Smooth muscle cell (in vitro differentiated cells): Measurements from ENCODE around the gene PPP2R2C. TPM values are rescaled to one million over a fixed set of nuclear protein-coding genes. Genes with fewer than 3 reads are reported as not detected.

Experiments
- DNase-seq: peaks from one replicate; lab custom pipeline; 2025; ENCODE audit not compliant: unreplicated experiment; lab: John Stamatoyannopoulos, UW
- H2AFZ ChIP-seq: fragments of 200-600 bp; sonication (generic); 2 replicates; pipeline ENCODE4 v1.6.0; 2016; ENCODE audit warnings: antibody characterized with exemption, low read depth, mild to moderate bottlenecking
- H3F3A ChIP-seq: fragments of 200-600 bp; sonication (generic); 2 replicates; pipeline ENCODE4 v1.6.0; 2017; ENCODE audit warnings: antibody characterized with exemption, low read depth
- H3K27ac ChIP-seq: fragments of 200-600 bp; sonication (generic); 2 replicates; pipeline ENCODE4 v1.5.1; 2016; ENCODE audit warnings: low read depth, mild to moderate bottlenecking
- H3K27me3 ChIP-seq: fragments of 200-600 bp; sonication (generic); 2 replicates; pipeline ENCODE4 v1.6.1; 2016; ENCODE audit warnings: low read depth, mild to moderate bottlenecking
- H3K36me3 ChIP-seq: fragments of 200-600 bp; sonication (generic); 2 replicates; pipeline ENCODE4 v1.5.1; 2016; ENCODE audit warnings: low read depth
- H3K4me1 ChIP-seq: fragments of 200-600 bp; sonication (generic); 2 replicates; pipeline ENCODE4 v1.5.1; 2016; ENCODE audit warnings: low read depth
- H3K4me2 ChIP-seq: fragments of 200-600 bp; sonication (generic); 2 replicates; pipeline ENCODE4 v1.6.0; 2016; ENCODE audit warnings: mild to moderate bottlenecking
- H3K4me3 ChIP-seq: fragments of 200-600 bp; sonication (generic); 2 replicates; pipeline ENCODE4 v1.5.1; 2016; ENCODE audit warnings: mild to moderate bottlenecking
- H3K79me2 ChIP-seq: fragments of 200-600 bp; sonication (generic); 2 replicates; pipeline ENCODE4 v1.6.0; 2016; ENCODE audit warnings: low read depth, mild to moderate bottlenecking
- H3K9ac ChIP-seq: fragments of 200-600 bp; sonication (generic); 2 replicates; pipeline ENCODE4 v1.6.0; 2016; ENCODE audit warnings: low read depth
- H3K9me3 ChIP-seq: fragments of 200-600 bp; sonication (generic); replicated peaks from 2 replicates; pipeline ENCODE4 v1.5.1; 2016; ENCODE audit warnings: low read depth
- H4K20me1 ChIP-seq: fragments of 200-600 bp; sonication (generic); 2 replicates; pipeline ENCODE4 v1.6.0; 2016; ENCODE audit warnings: low read depth
- CTCF ChIP-seq: fragments of 200-600 bp; sonication (generic); IDR thresholded peaks from 2 replicates; pipeline ENCODE4 v1.5.1; 2017; ENCODE audit warnings: borderline replicate concordance, mild to moderate bottlenecking, antibody characterized with exemption; ENCODE audit not compliant: insufficient read depth, poor library complexity, severe bottlenecking
- WGBS: methylation state at CpG from one replicate; pipeline ENCODE4 v1.1.7; 2016; ENCODE audit warnings: low lambda C conversion rate; 5-methylcytosine and 5-hydroxymethylcytosine counted together
- polyA plus RNA-seq: library from polyadenylated mRNA; unstranded; fragments of >200 nt; fragmentation: Nextera tagmentation; extraction: Ambion mirVana; gene quantifications from 2 replicates; pipeline ENCODE4 v1.2.1, GENCODE V29; 2016
- total RNA-seq: library from RNA; depleted of rRNA; stranded (reverse); fragments of >200 nt; gene quantifications from 2 replicates; pipeline ENCODE4 v1.2.3, GENCODE V29; 2014

PPP2R2C gene
- total and polyA plus RNA-seq, 2 experiments from 2014 or later = 0.54 to 1.8 TPM

- Histone ChIP-seq H4K20me1 (no peaks in the 10 kb centered on the region), H3K27ac (no peak overlapping the region), H2AFZ (no peak overlapping the region), H3K27me3 (no peaks in the 10 kb centered on the region), H3K4me3 (no peak overlapping the region), H3K36me3 (no peaks in the 10 kb centered on the region), H3K4me1 (no peaks in the 10 kb centered on the region), H3K9me3 (no peaks in the 10 kb centered on the region), H3K4me2 (no peak overlapping the region), H3F3A (no peaks in the 10 kb centered on the region), H3K79me2 (no peaks in the 10 kb centered on the region), H3K9ac (no peak overlapping the region)
- DNase-seq = no peak
- TF ChIP-seq CTCF = no peak
These were observed 18.8 kb upstream of the PPP2R2C start for GRCh38 chr4:6491235-6491634.

- H3K4me1 ChIP-seq = no peaks in the 10 kb centered on the region
- no peaks in the 10 kb centered on the region for H3F3A ChIP-seq
- H2AFZ ChIP-seq = no peak overlapping the region
- 84% methylated on average over 4 of the region's 4 CpGs for WGBS
- no peaks in the 10 kb centered on the region for H4K20me1 ChIP-seq
- H3K4me3 ChIP-seq = no peak overlapping the region
- no peak for TF ChIP-seq CTCF
- no peaks in the 10 kb centered on the region for H3K9me3 ChIP-seq
- no peak overlapping the region for H3K27ac ChIP-seq
- no peaks in the 10 kb centered on the region for H3K27me3 ChIP-seq
- no peak for DNase-seq
- H3K4me2 ChIP-seq = no peak overlapping the region
- no peak overlapping the region for H3K9ac ChIP-seq
- H3K79me2 ChIP-seq = no peaks in the 10 kb centered on the region
- no peaks in the 10 kb centered on the region for H3K36me3 ChIP-seq
These were observed 17.5 kb upstream of the PPP2R2C start for GRCh38 chr4:6489927-6490326.

- Histone ChIP-seq H3K4me2 (no peak overlapping the region), H2AFZ (no peak overlapping the region), H3K79me2 (no peaks in the 10 kb centered on the region), H3K9ac (no peak overlapping the region), H4K20me1 (no peaks in the 10 kb centered on the region), H3K9me3 (no peaks in the 10 kb centered on the region), H3K27me3 (no peaks in the 10 kb centered on the region), H3K4me3 (no peak overlapping the region), H3F3A (no peaks in the 10 kb centered on the region), H3K4me1 (no peaks in the 10 kb centered on the region), H3K27ac (no peak overlapping the region), H3K36me3 (no peaks in the 10 kb centered on the region)
- no peak for TF ChIP-seq CTCF
- 77% methylated on average over 2 of the region's 2 CpGs for WGBS
- DNase-seq = no peak
These were observed 15.1 kb upstream of the PPP2R2C start for GRCh38 chr4:6487466-6487865.

GRCh38 chr4:6480534-6481088 is 8.2 kb upstream of the PPP2R2C start:
- H3K4me2 ChIP-seq = no peak overlapping the region
- H3K9me3 ChIP-seq = no peaks in the 10 kb centered on the region
- H3K79me2 ChIP-seq = no peaks in the 10 kb centered on the region
- no peak overlapping the region for H3K9ac ChIP-seq
- H3K27me3 ChIP-seq = peaks cover 3% of the 10 kb centered on the region
- no peak overlapping the region for H3K27ac ChIP-seq
- no peaks in the 10 kb centered on the region for H3K36me3 ChIP-seq
- DNase-seq = no peak
- no peak overlapping the region for H3K4me3 ChIP-seq
- WGBS = 68% methylated on average over 4 of the region's 4 CpGs
- no peaks in the 10 kb centered on the region for H3K4me1 ChIP-seq
- H4K20me1 ChIP-seq = no peaks in the 10 kb centered on the region
- TF ChIP-seq CTCF = no peak
- no peak overlapping the region for H2AFZ ChIP-seq
- H3F3A ChIP-seq = no peaks in the 10 kb centered on the region
